Measurements from ENCODE around the gene GGNBP2.

Gene GGNBP2

DNA sequence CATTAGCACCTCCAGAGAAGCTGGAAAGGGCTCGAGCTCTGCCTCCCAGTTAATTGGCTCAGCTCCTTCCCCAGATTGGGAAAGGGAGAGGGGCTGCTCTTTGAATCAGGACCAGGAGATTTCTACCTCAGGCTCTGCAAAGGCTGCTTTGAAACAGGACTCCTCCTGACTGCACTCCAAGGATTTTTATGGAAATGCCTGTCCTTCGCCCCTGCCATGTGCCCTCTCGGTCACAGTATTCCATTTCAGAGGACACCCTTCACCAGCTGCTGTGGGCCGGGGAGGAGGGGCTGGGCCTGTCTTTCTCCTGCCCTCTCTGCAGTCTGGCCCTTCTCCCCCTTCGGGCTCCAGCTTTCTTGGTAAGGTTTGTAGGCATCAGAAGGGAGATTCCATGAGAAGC lies 70.2 kb downstream of the GGNBP2 start:
- no peak overlapping the region for H3K9ac ChIP-seq (ENCODE audit: low read length)
- no peak overlapping the region for H3K4me2 ChIP-seq (ENCODE audit: low read length)
- H2AFZ ChIP-seq (ENCODE audit: low read depth, low read length) = no peak overlapping the region
- no peak for TF ChIP-seq EZH2phosphoT487 (IDR thresholded peaks at IDR 0.05; ENCODE audit: low read depth)
- TF ChIP-seq, protein P1, sequence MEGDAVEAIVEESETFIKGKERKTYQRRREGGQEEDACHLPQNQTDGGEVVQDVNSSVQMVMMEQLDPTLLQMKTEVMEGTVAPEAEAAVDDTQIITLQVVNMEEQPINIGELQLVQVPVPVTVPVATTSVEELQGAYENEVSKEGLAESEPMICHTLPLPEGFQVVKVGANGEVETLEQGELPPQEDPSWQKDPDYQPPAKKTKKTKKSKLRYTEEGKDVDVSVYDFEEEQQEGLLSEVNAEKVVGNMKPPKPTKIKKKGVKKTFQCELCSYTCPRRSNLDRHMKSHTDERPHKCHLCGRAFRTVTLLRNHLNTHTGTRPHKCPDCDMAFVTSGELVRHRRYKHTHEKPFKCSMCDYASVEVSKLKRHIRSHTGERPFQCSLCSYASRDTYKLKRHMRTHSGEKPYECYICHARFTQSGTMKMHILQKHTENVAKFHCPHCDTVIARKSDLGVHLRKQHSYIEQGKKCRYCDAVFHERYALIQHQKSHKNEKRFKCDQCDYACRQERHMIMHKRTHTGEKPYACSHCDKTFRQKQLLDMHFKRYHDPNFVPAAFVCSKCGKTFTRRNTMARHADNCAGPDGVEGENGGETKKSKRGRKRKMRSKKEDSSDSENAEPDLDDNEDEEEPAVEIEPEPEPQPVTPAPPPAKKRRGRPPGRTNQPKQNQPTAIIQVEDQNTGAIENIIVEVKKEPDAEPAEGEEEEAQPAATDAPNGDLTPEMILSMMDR (IDR thresholded peaks at IDR 0.05; ENCODE audit: low read depth, low read length) = no peak
- H3K27me3 ChIP-seq (ENCODE audit: low read depth, low read length) = no peaks in the 10 kb centered on the region
- H3K9me3 ChIP-seq (ENCODE audit: insufficient read depth, low read length) = no peaks in the 10 kb centered on the region
- no peak overlapping the region for H3K4me3 ChIP-seq (ENCODE audit: low read length)
- H3K36me3 ChIP-seq (replicated peaks; ENCODE audit: low read depth, low read length) = peaks cover 6% of the 10 kb centered on the region
- H3K27ac ChIP-seq (ENCODE audit: low read length) = no peak overlapping the region
- H4K20me1 ChIP-seq (ENCODE audit: insufficient read depth, low read length) = no peaks in the 10 kb centered on the region
- no peaks in the 10 kb centered on the region for H3K79me2 ChIP-seq (ENCODE audit: low read length)
- no peaks in the 10 kb centered on the region for H3K4me1 ChIP-seq (ENCODE audit: low read length)

DNA sequence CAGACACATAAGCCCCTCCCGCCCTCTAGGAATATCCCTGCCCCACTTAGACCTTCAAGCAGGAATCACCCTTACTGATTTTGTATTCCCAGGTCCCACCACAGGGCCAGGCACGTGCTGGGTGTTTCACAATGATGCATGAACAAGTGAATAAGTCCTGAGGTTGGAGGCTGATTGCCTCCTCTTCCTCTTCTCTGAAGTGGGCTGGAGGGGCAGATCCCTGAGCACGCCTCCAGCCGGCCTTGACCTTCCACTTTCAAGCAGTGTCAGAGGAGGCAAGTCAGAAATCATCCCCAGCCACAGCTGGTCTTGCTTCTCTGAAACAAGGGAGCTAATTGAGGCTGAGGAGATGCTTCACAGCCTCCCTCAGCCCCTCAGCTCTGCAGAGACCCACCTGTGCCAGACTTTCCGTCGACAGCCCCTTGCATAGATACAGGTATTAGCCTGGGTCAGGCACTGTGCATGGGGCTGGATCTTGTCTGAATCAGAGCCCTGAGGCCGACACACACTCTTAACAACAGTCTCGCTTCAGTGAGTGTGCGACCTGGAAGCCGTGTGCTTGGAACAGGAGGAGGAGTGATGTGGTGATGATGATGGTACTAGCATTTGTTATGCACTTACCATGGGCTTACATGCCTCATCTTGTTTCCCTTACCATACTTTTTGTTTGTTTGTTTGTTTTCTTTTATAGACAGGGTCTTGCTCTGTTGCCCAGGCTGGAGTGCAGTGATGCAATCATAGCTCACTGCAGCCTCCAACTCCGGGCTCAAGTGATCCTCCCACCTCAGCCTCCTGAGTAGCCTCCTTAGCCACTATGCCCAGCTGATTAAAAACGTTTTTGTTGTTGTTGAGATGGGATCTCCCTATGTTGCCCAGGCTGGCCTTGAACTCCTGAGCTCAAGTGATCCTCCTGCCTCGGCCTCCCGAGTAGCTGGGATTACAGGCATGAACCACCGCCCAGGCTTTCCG lies 71.6 kb downstream of the GGNBP2 start:
- no peaks in the 10 kb centered on the region for H3K9me3 ChIP-seq (ENCODE audit: insufficient read depth, low read length)
- H3K27ac ChIP-seq (ENCODE audit: low read length) = no peak overlapping the region
- H3K4me1 ChIP-seq (ENCODE audit: low read length) = no peaks in the 10 kb centered on the region
- no peak for TF ChIP-seq EZH2phosphoT487 (IDR thresholded peaks at IDR 0.05; ENCODE audit: low read depth)
- TF ChIP-seq, protein P1 (IDR thresholded peaks at IDR 0.05; ENCODE audit: low read depth, low read length) = no peak
- H3K79me2 ChIP-seq (ENCODE audit: low read length) = no peaks in the 10 kb centered on the region
- H3K9ac ChIP-seq (ENCODE audit: low read length) = no peak overlapping the region
- no peak overlapping the region for H2AFZ ChIP-seq (ENCODE audit: low read depth, low read length)
- H3K27me3 ChIP-seq (ENCODE audit: low read depth, low read length) = peaks cover 5% of the 10 kb centered on the region; the same call in 1 of the 2 replicates
- no peak overlapping the region for H3K4me2 ChIP-seq (ENCODE audit: low read length)
- H3K36me3 ChIP-seq (replicated peaks; ENCODE audit: low read depth, low read length) = peaks cover 2% of the 10 kb centered on the region
- H4K20me1 ChIP-seq (ENCODE audit: insufficient read depth, low read length) = no peaks in the 10 kb centered on the region
- no peak overlapping the region for H3K4me3 ChIP-seq (ENCODE audit: low read length)

DNA sequence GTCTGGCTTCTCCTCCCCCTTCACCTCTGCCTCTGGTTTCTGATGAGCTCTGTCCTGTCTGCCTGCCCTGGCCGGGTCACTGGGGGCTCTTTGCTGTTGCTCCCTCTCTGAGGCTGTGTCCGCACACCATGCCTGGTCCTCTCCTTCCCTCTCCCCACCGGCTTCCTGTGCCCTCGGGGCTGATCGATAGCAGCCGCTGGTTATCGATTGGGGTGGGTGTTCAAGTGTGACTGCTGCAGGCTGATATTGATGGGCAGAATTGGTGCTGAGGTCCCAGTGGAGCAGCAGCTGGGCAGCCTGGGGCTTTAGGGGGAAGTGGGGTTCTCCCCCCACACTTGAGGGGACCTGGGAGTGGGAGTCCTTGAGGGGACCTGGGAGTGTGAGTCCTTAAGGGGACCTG lies 73.1 kb downstream of the GGNBP2 start:
- H3K36me3 ChIP-seq (replicated peaks; ENCODE audit: low read depth, low read length) = no peaks in the 10 kb centered on the region

DNA sequence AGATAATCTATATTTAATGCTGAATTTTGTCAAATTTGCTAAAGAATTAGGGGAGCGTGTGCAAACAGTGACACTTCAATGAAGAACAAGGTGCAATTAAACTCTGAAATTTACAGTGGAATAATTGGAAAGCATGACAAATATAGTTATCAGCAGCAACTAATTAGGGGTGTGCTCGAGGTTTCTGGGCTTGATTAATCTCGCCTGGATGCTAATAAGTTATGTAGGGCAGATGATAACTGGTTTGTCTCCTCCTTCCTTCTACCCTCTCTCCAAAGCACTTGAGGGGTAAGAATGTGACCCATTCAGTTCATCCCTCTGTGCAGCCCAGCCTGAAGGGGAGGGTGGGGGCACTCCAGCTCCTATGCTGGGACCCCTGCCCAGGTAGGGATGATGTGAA lies 78.6 kb downstream of the GGNBP2 start:
- no peak for TF ChIP-seq EZH2phosphoT487 (IDR thresholded peaks at IDR 0.05; ENCODE audit: low read depth)
- TF ChIP-seq, protein P1 (IDR thresholded peaks at IDR 0.05; ENCODE audit: low read depth, low read length) = no peak
- Histone ChIP-seq H4K20me1 (ENCODE audit: insufficient read depth, low read length) (no peaks in the 10 kb centered on the region), H3K4me2 (ENCODE audit: low read length) (no peak overlapping the region), H3K36me3 (replicated peaks; ENCODE audit: low read depth, low read length) (no peaks in the 10 kb centered on the region), H3K4me1 (ENCODE audit: low read length) (no peaks in the 10 kb centered on the region), H2AFZ (ENCODE audit: low read depth, low read length) (no peak overlapping the region), H3K9me3 (ENCODE audit: insufficient read depth, low read length) (no peaks in the 10 kb centered on the region), H3K27me3 (ENCODE audit: low read depth, low read length) (peaks cover 5% of the 10 kb centered on the region; the same call in 1 of the 2 replicates), H3K4me3 (ENCODE audit: low read length) (no peak overlapping the region), H3K9ac (ENCODE audit: low read length) (no peak overlapping the region), H3K79me2 (ENCODE audit: low read length) (no peaks in the 10 kb centered on the region), H3K27ac (ENCODE audit: low read length) (no peak overlapping the region)

More for the DNA sequence above, 73.1 kb downstream of the GGNBP2 start:
- Histone ChIP-seq H3K9ac (ENCODE audit: low read length) (no peak overlapping the region), H4K20me1 (ENCODE audit: insufficient read depth, low read length) (no peaks in the 10 kb centered on the region), H3K4me3 (ENCODE audit: low read length) (no peak overlapping the region), H3K27me3 (ENCODE audit: low read depth, low read length) (peaks cover 5% of the 10 kb centered on the region; the same call in 1 of the 2 replicates), H2AFZ (ENCODE audit: low read depth, low read length) (no peak overlapping the region), H3K27ac (ENCODE audit: low read length) (no peak overlapping the region), H3K9me3 (ENCODE audit: insufficient read depth, low read length) (no peaks in the 10 kb centered on the region), H3K4me1 (ENCODE audit: low read length) (no peaks in the 10 kb centered on the region), H3K79me2 (ENCODE audit: low read length) (no peaks in the 10 kb centered on the region), H3K4me2 (ENCODE audit: low read length) (no peak overlapping the region)
- no peak for TF ChIP-seq EZH2phosphoT487 (IDR thresholded peaks at IDR 0.05; ENCODE audit: low read depth)
- TF ChIP-seq, protein P1 (IDR thresholded peaks at IDR 0.05; ENCODE audit: low read depth, low read length) = no peak

Data from OCI-LY3 (cell line).